IMR-90 (cell line): ENCODE data around the gene DHX34. TPM values are rescaled to one million over a fixed set of nuclear protein-coding genes. Genes with fewer than 3 reads are reported as not detected.

Experiments
- ATAC-seq: fragments of 200-7000 bp; cut with Tn5 transposase; 2 replicates; pipeline ENCODE4 v1.9.1; 2020; ENCODE audit warnings: low read depth, mild to moderate bottlenecking, moderate library complexity
- BruUV-seq: library from RNA; stranded (reverse); fragments of 400-500 nt; replicated peaks from 2 replicates; lab custom pipeline; 2021; lab: Mats Ljungman, UMichigan
- CTCF ChIA-PET: fragments of 300-600 bp; formaldehyde crosslinking; extraction: SDS; loops from one replicate; lab custom pipeline; 2021; ENCODE audit warnings: antibody characterized with exemption; lab: Yijun Ruan, JAX
- POLR2A ChIA-PET: fragments of 300-600 bp; sonication (Branson Sonifier 250); formaldehyde crosslinking; loops from one replicate; lab custom pipeline; 2022; ENCODE audit warnings: antibody characterized with exemption; ENCODE audit not compliant: unreplicated experiment; lab: Charles Lee
- DNase-seq: peaks from one replicate; pipeline ENCODE4 v3.0.0; 2013
- H2AFZ ChIP-seq: replicated peaks from 2 replicates; pipeline ENCODE3; 2013; ENCODE audit warnings: low read length, mild to moderate bottlenecking; ENCODE audit not compliant: poor library complexity
- H2AK5ac ChIP-seq: 2 replicates; pipeline ENCODE4 v1.6.1; 2013; ENCODE audit warnings: low read depth, low read length, inconsistent platforms
- H2AK9ac ChIP-seq: replicated peaks from 2 replicates; pipeline ENCODE3; 2013; ENCODE audit warnings: mild to moderate bottlenecking, low read depth, low read length, moderate library complexity; ENCODE audit not compliant: poor library complexity
- H2BK120ac ChIP-seq: 2 replicates; pipeline ENCODE4 v1.6.1; 2013; ENCODE audit warnings: low read depth, low read length, inconsistent platforms
- H2BK15ac ChIP-seq: 3 replicates; pipeline ENCODE4 v1.6.1; 2013; ENCODE audit warnings: low read depth, low read length, inconsistent platforms
- H2BK20ac ChIP-seq: 2 replicates; pipeline ENCODE4 v1.6.1; 2013; ENCODE audit warnings: low read depth, mild to moderate bottlenecking, inconsistent platforms, low read length, moderate library complexity
- H2BK5ac ChIP-seq: 2 replicates; pipeline ENCODE4 v1.6.1; 2013; ENCODE audit warnings: mild to moderate bottlenecking, low read depth, low read length, inconsistent platforms; ENCODE audit not compliant: poor library complexity, severe bottlenecking
- H3K14ac ChIP-seq: replicated peaks from 2 replicates; pipeline ENCODE4 v1.6.1; 2013; ENCODE audit warnings: low read depth, low read length, inconsistent platforms
- H3K18ac ChIP-seq: 2 replicates; pipeline ENCODE4 v1.6.1; 2013; ENCODE audit warnings: low read depth, low read length, control low read depth
- H3K23ac ChIP-seq: 2 replicates; pipeline ENCODE4 v1.6.1; 2013; ENCODE audit warnings: low read depth, low read length, inconsistent platforms
- H3K27ac ChIP-seq: 2 replicates; pipeline ENCODE4 v1.5.1; 2013; ENCODE audit warnings: mild to moderate bottlenecking, control low read depth, low read length; ENCODE audit not compliant: insufficient read depth
- H3K27me3 ChIP-seq: 2 replicates; pipeline ENCODE4 v1.6.1; 2013; ENCODE audit warnings: low read length; ENCODE audit not compliant: control insufficient read depth, insufficient read depth
- H3K36me3 ChIP-seq: 2 replicates; pipeline ENCODE4 v1.6.1; 2013; ENCODE audit warnings: low read length, mixed read lengths; ENCODE audit not compliant: control insufficient read depth, insufficient read depth
- H3K4ac ChIP-seq: 2 replicates; pipeline ENCODE4 v1.6.1; 2013; ENCODE audit warnings: low read depth, low read length, inconsistent platforms
- H3K4me1 ChIP-seq: 2 replicates; pipeline ENCODE4 v1.6.1; 2013; ENCODE audit warnings: low read length, mixed read lengths; ENCODE audit not compliant: control insufficient read depth, insufficient read depth
- H3K4me2 ChIP-seq: 2 replicates; pipeline ENCODE4 v1.6.1; 2013; ENCODE audit warnings: low read depth, mild to moderate bottlenecking, control low read depth, low read length, moderate library complexity
- H3K4me3 ChIP-seq: 2 replicates; pipeline ENCODE4 v1.5.1; 2013; ENCODE audit warnings: low read depth, mild to moderate bottlenecking, control low read depth, low read length, moderate library complexity; ENCODE audit not compliant: insufficient read depth
- H3K56ac ChIP-seq: 2 replicates; pipeline ENCODE4 v1.6.1; 2013; ENCODE audit warnings: low read length, inconsistent platforms; ENCODE audit not compliant: insufficient read depth; ENCODE audit errors: extremely low read depth
- H3K79me1 ChIP-seq, 2 experiments: 2 replicates each; pipeline ENCODE4 v1.6.1; 2013; ENCODE audit warnings: low read length in 2 of 2, inconsistent platforms in 1 of 2, low read depth in 1 of 2
- H3K9ac ChIP-seq: 2 replicates; pipeline ENCODE4 v1.6.1; 2013; ENCODE audit warnings: low read depth, low read length, control low read depth
- H3K9me1 ChIP-seq: 2 replicates; pipeline ENCODE4 v1.6.1; 2013; ENCODE audit warnings: low read length, inconsistent platforms; ENCODE audit not compliant: insufficient read depth
- H3K9me3 ChIP-seq: 2 replicates; pipeline ENCODE4 v1.6.1; 2013; ENCODE audit warnings: low read length; ENCODE audit not compliant: control insufficient read depth, insufficient read depth
- H4K20me1 ChIP-seq: 2 replicates; pipeline ENCODE4 v1.6.1; 2013; ENCODE audit warnings: low read length, inconsistent platforms; ENCODE audit not compliant: insufficient read depth
- H4K5ac ChIP-seq: 2 replicates; pipeline ENCODE4 v1.6.1; 2013; ENCODE audit warnings: mild to moderate bottlenecking, low read depth, low read length, control low read depth
- H4K8ac ChIP-seq, 2 experiments: 2 replicates each; pipeline ENCODE4 v1.6.1; 2013; ENCODE audit warnings: low read depth in 2 of 2, low read length in 2 of 2, control low read depth in 1 of 2, inconsistent platforms in 1 of 2
- H4K91ac ChIP-seq: 2 replicates; pipeline ENCODE4 v1.6.1; 2013; ENCODE audit warnings: low read depth, low read length, inconsistent platforms; ENCODE audit not compliant: insufficient read depth
- BHLHE40 ChIP-seq: fragments of 150-350 bp; IDR thresholded peaks from 2 replicates; pipeline ENCODE4 v1.6.1; 2016; ENCODE audit warnings: mild to moderate bottlenecking, low read depth, low read length
- CEBPB ChIP-seq: IDR thresholded peaks from 2 replicates; pipeline ENCODE4 v1.6.1; 2012; ENCODE audit warnings: low read depth, low read length, improper control_type of control experiment
- CHD1 ChIP-seq: IDR thresholded peaks from 2 replicates; pipeline ENCODE4 v1.6.1; 2012; ENCODE audit warnings: low read depth, low read length, improper control_type of control experiment
- FOS ChIP-seq: fragments of 150-350 bp; IDR thresholded peaks from 2 replicates; pipeline ENCODE4 v1.6.1; 2016; ENCODE audit warnings: low read depth, low read length
- MAFK ChIP-seq: IDR thresholded peaks from 2 replicates; pipeline ENCODE4 v1.6.1; 2012; ENCODE audit warnings: low read depth, low read length, improper control_type of control experiment
- MAZ ChIP-seq: IDR thresholded peaks from 2 replicates; pipeline ENCODE4 v1.6.1; 2012; ENCODE audit warnings: low read depth, mild to moderate bottlenecking, low read length, improper control_type of control experiment, moderate library complexity, borderline replicate concordance
- MXI1 ChIP-seq: IDR thresholded peaks from 2 replicates; pipeline ENCODE4 v1.6.1; 2012; ENCODE audit warnings: low read depth, mild to moderate bottlenecking, low read length, moderate library complexity, borderline replicate concordance
- NFE2L2 ChIP-seq: fragments of 150-350 bp; IDR thresholded peaks from 2 replicates; pipeline ENCODE4 v1.6.1; 2016; ENCODE audit warnings: low read depth, mild to moderate bottlenecking, low read length
- POLR2A ChIP-seq: IDR thresholded peaks from 2 replicates; pipeline ENCODE4 v1.6.1; 2012; ENCODE audit warnings: mild to moderate bottlenecking, low read depth, low read length
- RAD21 ChIP-seq: IDR thresholded peaks from 2 replicates; pipeline ENCODE4 v1.6.1; 2012; ENCODE audit warnings: low read length, improper control_type of control experiment
- RCOR1 ChIP-seq: IDR thresholded peaks from 2 replicates; pipeline ENCODE4 v1.6.1; 2012; ENCODE audit warnings: mild to moderate bottlenecking, low read length, improper control_type of control experiment; ENCODE audit not compliant: insufficient replicate concordance
- RFX5 ChIP-seq: IDR thresholded peaks from 2 replicates; pipeline ENCODE4 v1.8.0; 2012; ENCODE audit warnings: low read depth, mild to moderate bottlenecking, low read length, moderate library complexity
- SMC3 ChIP-seq: fragments of 150-350 bp; IDR thresholded peaks from 2 replicates; pipeline ENCODE4 v1.6.1; 2016; ENCODE audit warnings: low read depth, mild to moderate bottlenecking, antibody characterized with exemption, low read length, moderate library complexity
- WGBS, 2 experiments: methylation state at CpG; one replicate each; pipeline versions ENCODE4 v1.1.5 to v1.1.7; 2013; ENCODE audit warnings: missing lambda C conversion rate in 2 of 2; ENCODE audit not compliant: insufficient read length in 1 of 2; ENCODE audit errors: extremely low coverage in 2 of 2; 5-methylcytosine and 5-hydroxymethylcytosine counted together
- dilution Hi-C: fragments of 300-500 bp; cut with HindIII; formaldehyde crosslinking; loops from one replicate; pipeline ENCODE4 v1.14.3; 2018; ENCODE audit warnings: low sequenced_read_pairs; ENCODE audit not compliant: unreplicated experiment
- in situ Hi-C: fragments of 300-500 bp; cut with MboI; formaldehyde crosslinking; loops from 3 replicates; pipeline ENCODE4 v1.14.3; 2019; ENCODE audit warnings: low sequenced_read_pairs, inconsistent platforms, mixed read lengths
- intact Hi-C: fragments of 100-400 bp; cut with micrococcal nuclease; formaldehyde crosslinking; loops from 2 replicates; pipeline ENCODE4 v1.10.0; 2022
- polyA plus RNA-seq, 3 experiments: library from polyadenylated mRNA; depleted of rRNA; stranded (reverse); fragments of >200 nt; gene quantifications; 2 replicates each; pipeline ENCODE4 v1.2.3, GENCODE V29; 2012; ENCODE audit warnings: low replicate concordance in 1 of 3
- total RNA-seq: library from RNA; depleted of rRNA; stranded (reverse); fragments of >200 nt; gene quantifications from 2 replicates; pipeline ENCODE4 v1.2.3, GENCODE V29; 2012
- TF ChIP-seq, protein P1 (sequence below): conservative IDR thresholded peaks from 2 replicates; pipeline ENCODE4 v1.5.1; 2012; ENCODE audit warnings: mild to moderate bottlenecking, low read depth, low read length, improper control_type of control experiment
- TF ChIP-seq, protein P2 (sequence below): fragments of 150-350 bp; IDR thresholded peaks from 2 replicates; pipeline ENCODE4 v1.6.1; 2016; ENCODE audit warnings: low read depth, mild to moderate bottlenecking, low read length, moderate library complexity, borderline replicate concordance

The DHX34 gene
- total and polyA plus RNA-seq, 2 of the 4 experiments (the other 2 are of a cell fraction) = 4.5 to 13.7 TPM

DNA sequence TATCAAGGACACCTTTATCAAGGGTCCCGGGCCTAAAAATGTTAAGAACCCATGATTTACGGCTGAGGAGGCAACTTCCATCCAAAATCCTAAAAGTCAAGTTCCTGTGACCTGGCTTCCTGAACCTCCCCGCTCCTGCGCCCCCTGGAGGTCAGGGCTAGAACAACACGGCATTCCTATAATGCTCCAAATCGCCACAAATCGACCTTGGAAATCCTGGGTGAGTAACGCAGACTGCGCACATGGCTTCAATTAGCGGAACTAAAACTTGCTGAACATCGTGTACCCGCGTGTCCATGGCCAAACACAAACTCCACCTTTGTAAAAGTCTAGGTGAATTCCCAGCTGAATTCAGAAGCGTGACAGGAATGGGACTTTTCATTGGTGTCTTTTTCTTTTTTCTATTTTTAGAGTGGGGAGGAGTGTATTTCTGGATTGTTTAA is 43.8 kb upstream of the DHX34 start:
- DNase-seq (peak; percentile 90), ATAC-seq (peak; percentile 98)
- no TSS peak for BruUV-seq
- 0 out of 2 replicates have a peak overlapping the region, but pooled peaks have one; percentile 22 for H3K27ac ChIP-seq
- no peak overlapping the region for H4K5ac ChIP-seq
- H3K27me3 ChIP-seq = no peaks in the 10 kb centered on the region
- ChIA-PET CTCF (interaction anchor here (0.6 to 1.2 kb wide), 3 partner anchors 9 to 85 kb away, joined by 3 read pairs; no protein-coding TSS in a partner anchor), POLR2A (no interaction called here)
- peak overlapping the region in 1 of 2 experiments; percentile 57; a peak in 1 of 4 replicates for H4K8ac ChIP-seq
- H3K18ac ChIP-seq = peak overlapping the region; percentile 53; the same call in 1 of the 2 replicates
- WGBS, 2 experiments = 3% methylated on average over 5 of the region's 14 CpGs; no CpG with 5 or more reads in 1 of the 2 experiments
- no peak overlapping the region; the same call in 2 of the 3 replicates for H2BK15ac ChIP-seq
- H3K4me3 ChIP-seq = peak overlapping the region; percentile 22; the same call in 1 of the 2 replicates
- H3K23ac ChIP-seq = peak overlapping the region; percentile 81; the same call in 1 of the 2 replicates
- H4K91ac ChIP-seq = no peak overlapping the region
- dilution Hi-C loops (no loop called here), intact Hi-C loops (loop anchor here (5.0 kb wide), 2 partner anchors 42 to 392 kb away; partner anchors contain the start of gene DHX34), in situ Hi-C loops (no loop called here)
- H3K4me2 ChIP-seq = peak overlapping the region; percentile 85
- H3K9ac ChIP-seq = no peak overlapping the region
- no peaks in the 10 kb centered on the region for H3K79me1 ChIP-seq
- no peaks in the 10 kb centered on the region for H3K4me1 ChIP-seq
- peak overlapping the region; percentile 90 for H2BK120ac ChIP-seq
- peak overlapping the region; percentile 71 for H3K4ac ChIP-seq
- H2AK9ac ChIP-seq = peak overlapping the region; percentile 47
- H3K9me3 ChIP-seq = no peaks in the 10 kb centered on the region
- peak overlapping the region; percentile 47 for H2BK5ac ChIP-seq
- no peak overlapping the region for H2AK5ac ChIP-seq
- peak overlapping the region; percentile 77; the same call in 1 of the 2 replicates for H2BK20ac ChIP-seq
- H3K56ac ChIP-seq = 0 out of 2 replicates have a peak overlapping the region, but pooled peaks have one; percentile 21
- no peaks in the 10 kb centered on the region for H3K9me1 ChIP-seq
- peak overlapping the region; percentile 53 for H3K14ac ChIP-seq
- H2AFZ ChIP-seq = peak overlapping the region; percentile 87
- no peaks in the 10 kb centered on the region for H3K36me3 ChIP-seq
- no peaks in the 10 kb centered on the region for H4K20me1 ChIP-seq
- TF ChIP-seq RAD21 (peak; percentile 52), CEBPB (no peak), CHD1 (no peak), FOS (peak; percentile 30; the same call in 1 of the 2 replicates), SMC3 (peak; percentile 48), RCOR1 (no peak), MAFK (0 out of 2 replicates have a peak, but pooled peaks have one; percentile 15), MAZ (peak; percentile 31; the same call in 1 of the 2 replicates), MXI1 (peak; percentile 91), NFE2L2 (no peak), BHLHE40 (peak; percentile 51; the same call in 1 of the 2 replicates), POLR2A (no peak), RFX5 (no peak)
- TF ChIP-seq, protein P1, sequence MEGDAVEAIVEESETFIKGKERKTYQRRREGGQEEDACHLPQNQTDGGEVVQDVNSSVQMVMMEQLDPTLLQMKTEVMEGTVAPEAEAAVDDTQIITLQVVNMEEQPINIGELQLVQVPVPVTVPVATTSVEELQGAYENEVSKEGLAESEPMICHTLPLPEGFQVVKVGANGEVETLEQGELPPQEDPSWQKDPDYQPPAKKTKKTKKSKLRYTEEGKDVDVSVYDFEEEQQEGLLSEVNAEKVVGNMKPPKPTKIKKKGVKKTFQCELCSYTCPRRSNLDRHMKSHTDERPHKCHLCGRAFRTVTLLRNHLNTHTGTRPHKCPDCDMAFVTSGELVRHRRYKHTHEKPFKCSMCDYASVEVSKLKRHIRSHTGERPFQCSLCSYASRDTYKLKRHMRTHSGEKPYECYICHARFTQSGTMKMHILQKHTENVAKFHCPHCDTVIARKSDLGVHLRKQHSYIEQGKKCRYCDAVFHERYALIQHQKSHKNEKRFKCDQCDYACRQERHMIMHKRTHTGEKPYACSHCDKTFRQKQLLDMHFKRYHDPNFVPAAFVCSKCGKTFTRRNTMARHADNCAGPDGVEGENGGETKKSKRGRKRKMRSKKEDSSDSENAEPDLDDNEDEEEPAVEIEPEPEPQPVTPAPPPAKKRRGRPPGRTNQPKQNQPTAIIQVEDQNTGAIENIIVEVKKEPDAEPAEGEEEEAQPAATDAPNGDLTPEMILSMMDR = peak; percentile 88
- TF ChIP-seq, protein P2, sequence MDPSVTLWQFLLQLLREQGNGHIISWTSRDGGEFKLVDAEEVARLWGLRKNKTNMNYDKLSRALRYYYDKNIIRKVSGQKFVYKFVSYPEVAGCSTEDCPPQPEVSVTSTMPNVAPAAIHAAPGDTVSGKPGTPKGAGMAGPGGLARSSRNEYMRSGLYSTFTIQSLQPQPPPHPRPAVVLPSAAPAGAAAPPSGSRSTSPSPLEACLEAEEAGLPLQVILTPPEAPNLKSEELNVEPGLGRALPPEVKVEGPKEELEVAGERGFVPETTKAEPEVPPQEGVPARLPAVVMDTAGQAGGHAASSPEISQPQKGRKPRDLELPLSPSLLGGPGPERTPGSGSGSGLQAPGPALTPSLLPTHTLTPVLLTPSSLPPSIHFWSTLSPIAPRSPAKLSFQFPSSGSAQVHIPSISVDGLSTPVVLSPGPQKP = no peak
